K562 (cell line): ENCODE results near the gene RAB31. TPM values are rescaled to one million over a fixed set of nuclear protein-coding genes. Genes with fewer than 3 reads are reported as not detected.

Experiments
- ATAC-seq: fragments of 200-7000 bp; cut with Tn5 transposase; 3 replicates; pipeline ENCODE4 v1.9.1; 2020; ENCODE audit warnings: moderate library complexity
- BruUV-seq: library from RNA; stranded (reverse); fragments of 400-500 nt; replicated peaks from 2 replicates; lab custom pipeline; 2021; lab: Mats Ljungman, UMichigan
- CTCF ChIA-PET: fragments of 300-600 bp; formaldehyde crosslinking; extraction: SDS; loops from one replicate; lab custom pipeline; 2021; ENCODE audit warnings: low intra/inter-chr PET ratio; lab: Yijun Ruan, JAX
- POLR2A ChIA-PET: fragments of 300-600, 350-650 bp; sonication (Branson Sonifier 250); formaldehyde crosslinking; extraction: SDS; loops from one replicate; lab custom pipeline; 2021; ENCODE audit warnings: antibody characterized with exemption, inconsistent platforms; lab: Yijun Ruan, JAX
- DNase-seq, 4 experiments: peaks; one replicate each; pipeline versions ENCODE4 v3.0.0 to v3.0.0-alpha.2; 2011 to 2018; ENCODE audit warnings: low spot score in 3 of 4, mixed read lengths in 3 of 4; ENCODE audit errors: extremely low read depth in 1 of 4
- FAIRE-seq: peaks from 2 replicates; lab custom pipeline; 2011; peaks lifted over from hg19 to GRCh38; lab: Jason Lieb, UNC
- H2AFZ ChIP-seq: 2 replicates; pipeline ENCODE4 v1.6.0; 2011; ENCODE audit warnings: low read depth, low read length, control low read depth, inconsistent platforms
- H3K27ac ChIP-seq: fragments of 200-600 bp; 3 replicates; pipeline ENCODE4 v1.8.0; 2011; ENCODE audit warnings: low read depth, mild to moderate bottlenecking, control low read depth, inconsistent platforms, low read length, moderate library complexity, mixed read lengths; ENCODE audit errors: extremely low read depth
- H3K27me3 ChIP-seq, 2 experiments: fragments of 300-600 bp in 1 of 2; 2 replicates in 1 of 2; 3 replicates in 1 of 2; pipeline versions ENCODE4 v1.6.0 to v1.8.0; 2011; ENCODE audit warnings: inconsistent platforms in 2 of 2, low read length in 2 of 2, mild to moderate bottlenecking in 1 of 2, mixed read lengths in 1 of 2, moderate library complexity in 1 of 2; ENCODE audit not compliant: control insufficient read depth in 2 of 2, insufficient read depth in 2 of 2
- H3K36me3 ChIP-seq: fragments of 300-600 bp; 3 replicates; pipeline ENCODE4 v1.8.0; 2011; ENCODE audit warnings: mild to moderate bottlenecking, low read length, inconsistent platforms; ENCODE audit not compliant: control insufficient read depth, insufficient read depth
- H3K4me1 ChIP-seq, 2 experiments: fragments of 200-600 bp in 1 of 2; replicated peaks in 1 of 2; 2 replicates in 1 of 2; 3 replicates in 1 of 2; pipeline versions ENCODE4 v1.5.1 to v1.8.0; 2011; ENCODE audit warnings: inconsistent platforms in 2 of 2, low read length in 2 of 2, mild to moderate bottlenecking in 1 of 2, mixed read lengths in 1 of 2, moderate library complexity in 1 of 2; ENCODE audit not compliant: control insufficient read depth in 2 of 2, insufficient read depth in 2 of 2
- H3K4me2 ChIP-seq: 2 replicates; pipeline ENCODE4 v1.6.1; 2011; ENCODE audit warnings: low read length, control low read depth, inconsistent platforms, mixed read lengths; ENCODE audit not compliant: insufficient read depth
- H3K4me3 ChIP-seq: fragments of 200-600 bp; sonication (generic), shearing (Covaris generic); 2 replicates; pipeline ENCODE4 v1.5.1; 2016; ENCODE audit warnings: control low read depth, inconsistent platforms
- H3K79me2 ChIP-seq: fragments of 200-600 bp; 3 replicates; pipeline ENCODE4 v1.8.0; 2011; ENCODE audit warnings: low read length, inconsistent platforms; ENCODE audit not compliant: control insufficient read depth, insufficient read depth
- H3K9ac ChIP-seq, 2 experiments: 2 replicates each; pipeline versions ENCODE4 v1.6.0 to v1.6.1; 2011; ENCODE audit warnings: low read depth in 2 of 2, low read length in 2 of 2, control low read depth in 1 of 2, inconsistent platforms in 1 of 2, mild to moderate bottlenecking in 1 of 2, mixed read lengths in 1 of 2; ENCODE audit not compliant: insufficient read depth in 1 of 2
- H3K9me1 ChIP-seq: one replicate; pipeline ENCODE4 v1.6.0; 2011; ENCODE audit warnings: inconsistent platforms, mild to moderate bottlenecking, low read length, moderate library complexity; ENCODE audit not compliant: control insufficient read depth, insufficient read depth
- H3K9me3 ChIP-seq: replicated peaks from 2 replicates; pipeline ENCODE4 v1.5.1; 2011; ENCODE audit warnings: low read depth, low read length, inconsistent platforms; ENCODE audit not compliant: control insufficient read depth, insufficient read depth
- H4K20me1 ChIP-seq: replicated peaks from 2 replicates; pipeline ENCODE4 v1.6.1; 2011; ENCODE audit warnings: low read length, inconsistent platforms, mixed read lengths; ENCODE audit not compliant: control insufficient read depth, insufficient read depth
- C11orf30 ChIP-seq: fragments of 450-650 bp; IDR thresholded peaks from 2 replicates; pipeline ENCODE4 v1.6.1; 2016; ENCODE audit warnings: low read depth, mild to moderate bottlenecking
- CC2D1A ChIP-seq: fragments of 450-650 bp; IDR thresholded peaks from 2 replicates; pipeline ENCODE4 v1.6.1; 2017; ENCODE audit warnings: mild to moderate bottlenecking
- L3MBTL2 ChIP-seq: fragments of 450-650 bp; IDR thresholded peaks from 2 replicates; pipeline ENCODE4 v1.6.1; 2016; ENCODE audit warnings: mild to moderate bottlenecking, moderate library complexity
- MAFF ChIP-seq: IDR thresholded peaks from 2 replicates; pipeline ENCODE4 v1.6.1; 2012; ENCODE audit warnings: low read length, improper control_type of control experiment
- MAFK ChIP-seq: IDR thresholded peaks from 2 replicates; pipeline ENCODE4 v1.6.1; 2011; ENCODE audit warnings: low read length, improper control_type of control experiment
- NCOR1 ChIP-seq: fragments of 450-650 bp; IDR thresholded peaks from 2 replicates; pipeline ENCODE4 v1.6.1; 2016; ENCODE audit warnings: mild to moderate bottlenecking, moderate library complexity
- SIN3B ChIP-seq: fragments of 450-650 bp; IDR thresholded peaks from 2 replicates; pipeline ENCODE4 v1.6.1; 2017; ENCODE audit warnings: low read depth, mild to moderate bottlenecking, moderate library complexity
- TAF7 ChIP-seq: fragments of 450-650 bp; IDR thresholded peaks from 2 replicates; pipeline ENCODE4 v1.6.1; 2016; ENCODE audit warnings: missing genetic modification characterization, missing compliant biosample characterization
- ZNF121 ChIP-seq: sonication (generic); formaldehyde crosslinking; conservative IDR thresholded peaks from 2 replicates; pipeline ENCODE4 v1.8.0; 2022; ENCODE audit warnings: missing genetic modification reagents
- ZNF316 ChIP-seq: fragments of 450-650 bp; IDR thresholded peaks from 2 replicates; pipeline ENCODE4 v1.6.1; 2016
- ZNF436 ChIP-seq: fragments of 250-450, 450-650 bp; sonication (Bioruptor Pico); formaldehyde crosslinking; IDR thresholded peaks from 2 replicates; pipeline ENCODE4 v1.7.0; 2020; ENCODE audit warnings: mild to moderate bottlenecking
- WGBS: fragments of 100-300 bp; shearing (Covaris generic); methylation state at CpG from one replicate; pipeline ENCODE4 v1.1.6; 2016; ENCODE audit warnings: low coverage, mixed read lengths; ENCODE audit not compliant: insufficient coverage; ENCODE audit errors: missing lambda C conversion rate; 5-methylcytosine and 5-hydroxymethylcytosine counted together
- in situ Hi-C: fragments of 300-500 bp; cut with MboI; formaldehyde crosslinking; loops from 4 replicates; pipeline ENCODE4 v1.15.0; 2018; ENCODE audit warnings: inconsistent platforms, mixed read lengths
- intact Hi-C: fragments of 100-400 bp; cut with micrococcal nuclease; formaldehyde crosslinking; loops from 2 replicates; pipeline ENCODE4 v1.14.2; 2022
- polyA plus RNA-seq, 8 experiments: library from polyadenylated mRNA; depleted of rRNA in 4 of 8; stranded (reverse) in 5 of 8; unstranded in 3 of 8; fragments of >200 nt; fragmentation: Nextera tagmentation in 2 of 8; fragmentation: Illumina TruSeq in 1 of 8; extraction: Ambion mirVana in 2 of 8; extraction: Trizol in 1 of 8; gene quantifications; 2 replicates each; pipeline versions ENCODE4 v1.2.1 to v1.2.3, GENCODE V29; 2011 to 2014; ENCODE audit warnings: inconsistent platforms in 1 of 8, missing spikeins in 1 of 8
- total RNA-seq, 7 experiments: library from RNA; depleted of rRNA in 6 of 7; stranded (reverse); fragments of >200 nt in 6 of 7; fragmentation: Illumina TruSeq in 2 of 7; extraction: Trizol in 2 of 7; gene quantifications; 2 replicates each; pipeline versions ENCODE4 v1.2.1 to v1.2.3, GENCODE V29; 2011 to 2021; ENCODE audit warnings: low replicate concordance in 1 of 7
- TF ChIP-seq, protein P1 (sequence below), 3 experiments: IDR thresholded peaks in 2 of 3; conservative IDR thresholded peaks in 1 of 3; 2 replicates each; pipeline ENCODE4 v1.5.1; 2011 to 2012; ENCODE audit warnings: low read length in 3 of 3, mild to moderate bottlenecking in 3 of 3, control low read depth in 2 of 3, improper control_type of control experiment in 1 of 3, inconsistent platforms in 1 of 3, low read depth in 1 of 3, mixed read lengths in 1 of 3, moderate library complexity in 1 of 3; ENCODE audit not compliant: insufficient read depth in 2 of 3
- TF ChIP-seq, protein P2 (sequence below): fragments of 250-450 bp; sonication (Bioruptor Pico); IDR thresholded peaks from 2 replicates; pipeline ENCODE4 v1.4.0; 2020

The RAB31 gene
- total and polyA plus RNA-seq, 9 of the 15 experiments (the other 6 are each of a cell fraction or from before 2014, with no cell fraction given): 20.7 to 70.4 (median 41.3) TPM

DNA sequence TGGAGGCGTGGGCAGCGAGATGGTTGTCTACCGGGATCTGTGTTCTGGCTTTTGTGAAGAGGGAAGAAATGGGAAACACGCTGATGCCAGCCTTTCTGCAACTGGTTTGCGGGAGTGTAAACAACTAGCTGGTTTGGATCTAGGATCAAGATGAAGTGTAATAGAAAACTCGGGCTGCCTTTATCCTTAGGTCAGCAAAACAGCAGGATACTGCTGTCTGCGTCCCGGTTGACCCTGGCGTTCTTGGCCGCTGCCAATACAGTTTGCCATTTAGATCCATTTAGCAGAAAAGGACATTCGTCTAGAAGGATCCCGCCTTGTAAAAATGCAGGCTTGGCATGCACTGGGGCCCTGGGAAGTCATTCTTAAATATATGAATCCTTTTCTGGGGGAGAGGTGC lies 42.0 kb downstream of the RAB31 start:
- BruUV-seq: no TSS peak
- Histone ChIP-seq H3K27me3 (no peaks in the 10 kb centered on the region), H3K4me3 (no peak overlapping the region), H3K36me3 (no peaks in the 10 kb centered on the region; the same call in 2 of the 3 replicates), H3K4me1 (no peaks in the 10 kb centered on the region; a peak in 1 of 5 replicates), H3K4me2 (no peak overlapping the region), H3K9ac (no peak overlapping the region), H2AFZ (no peak overlapping the region), H4K20me1 (no peaks in the 10 kb centered on the region), H3K9me3 (no peaks in the 10 kb centered on the region), H3K79me2 (no peaks in the 10 kb centered on the region), H3K27ac (no peak overlapping the region), H3K9me1 (no peaks in the 10 kb centered on the region)
- peak; percentile 54 for TF ChIP-seq ZNF316
- TF ChIP-seq MAFF: peak; percentile 55; the same call in 1 of the 2 replicates
- no peak for TF ChIP-seq CC2D1A
- peak; percentile 49 for TF ChIP-seq MAFK
- TF ChIP-seq ZNF436: no peak
- peak; percentile 41; the same call in 1 of the 2 replicates for TF ChIP-seq C11orf30
- TF ChIP-seq SIN3B: no peak
- no peak for TF ChIP-seq TAF7 (tag)
- TF ChIP-seq, protein P1, sequence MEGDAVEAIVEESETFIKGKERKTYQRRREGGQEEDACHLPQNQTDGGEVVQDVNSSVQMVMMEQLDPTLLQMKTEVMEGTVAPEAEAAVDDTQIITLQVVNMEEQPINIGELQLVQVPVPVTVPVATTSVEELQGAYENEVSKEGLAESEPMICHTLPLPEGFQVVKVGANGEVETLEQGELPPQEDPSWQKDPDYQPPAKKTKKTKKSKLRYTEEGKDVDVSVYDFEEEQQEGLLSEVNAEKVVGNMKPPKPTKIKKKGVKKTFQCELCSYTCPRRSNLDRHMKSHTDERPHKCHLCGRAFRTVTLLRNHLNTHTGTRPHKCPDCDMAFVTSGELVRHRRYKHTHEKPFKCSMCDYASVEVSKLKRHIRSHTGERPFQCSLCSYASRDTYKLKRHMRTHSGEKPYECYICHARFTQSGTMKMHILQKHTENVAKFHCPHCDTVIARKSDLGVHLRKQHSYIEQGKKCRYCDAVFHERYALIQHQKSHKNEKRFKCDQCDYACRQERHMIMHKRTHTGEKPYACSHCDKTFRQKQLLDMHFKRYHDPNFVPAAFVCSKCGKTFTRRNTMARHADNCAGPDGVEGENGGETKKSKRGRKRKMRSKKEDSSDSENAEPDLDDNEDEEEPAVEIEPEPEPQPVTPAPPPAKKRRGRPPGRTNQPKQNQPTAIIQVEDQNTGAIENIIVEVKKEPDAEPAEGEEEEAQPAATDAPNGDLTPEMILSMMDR (IDR thresholded peaks at IDR 0.05 in 2 of 3, conservative IDR thresholded peaks at IDR 0.05 in 1 of 3; ENCODE audit: insufficient read depth in 2 of 3, low read depth in 1 of 3, low read length in 3 of 3): no peak
- no peak for TF ChIP-seq L3MBTL2
- no peak for TF ChIP-seq NCOR1
- TF ChIP-seq ZNF121: no peak
- TF ChIP-seq, protein P2, sequence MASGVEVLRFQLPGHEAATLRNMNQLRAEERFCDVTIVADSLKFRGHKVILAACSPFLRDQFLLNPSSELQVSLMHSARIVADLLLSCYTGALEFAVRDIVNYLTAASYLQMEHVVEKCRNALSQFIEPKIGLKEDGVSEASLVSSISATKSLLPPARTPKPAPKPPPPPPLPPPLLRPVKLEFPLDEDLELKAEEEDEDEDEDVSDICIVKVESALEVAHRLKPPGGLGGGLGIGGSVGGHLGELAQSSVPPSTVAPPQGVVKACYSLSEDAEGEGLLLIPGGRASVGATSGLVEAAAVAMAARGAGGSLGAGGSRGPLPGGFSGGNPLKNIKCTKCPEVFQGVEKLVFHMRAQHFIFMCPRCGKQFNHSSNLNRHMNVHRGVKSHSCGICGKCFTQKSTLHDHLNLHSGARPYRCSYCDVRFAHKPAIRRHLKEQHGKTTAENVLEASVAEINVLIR (CRISPR knock-in tag): no peak
- ChIA-PET CTCF (no interaction called here), POLR2A (interaction anchor here (0.7 to 1.2 kb wide), 2 partner anchors 15 to 18 kb away, joined by 3 to 4 read pairs; no protein-coding TSS in a partner anchor)
- intact Hi-C loops (no loop called here), in situ Hi-C loops (no loop called here)
- ATAC-seq: no peak
- WGBS: 88% methylated on average over 12 of the region's 12 CpGs
- no peak for DNase-seq
- FAIRE-seq: no peak
